Measurements from ENCODE around the gene SPACA1.

GRCh38 chr6:88008831-88009231, 38.8 kb upstream of the SPACA1 start:
- TF ChIP-seq CTCF (IDR thresholded peaks at IDR 0.05; ENCODE audit: low read depth, low read length, missing input control) (no peak), REST (IDR thresholded peaks at IDR 0.05) (no peak), FOXA1 (IDR thresholded peaks at IDR 0.05) (no peak), NR2F2 (IDR thresholded peaks at IDR 0.05) (no peak), GABPA (IDR thresholded peaks at IDR 0.05 in 1 of 2, conservative IDR thresholded peaks at IDR 0.05 in 1 of 2) (no peak), MAX (IDR thresholded peaks at IDR 0.05) (no peak), YY1 (IDR thresholded peaks at IDR 0.05) (no peak), TAF1 (conservative IDR thresholded peaks at IDR 0.05) (no peak), RAD21 (IDR thresholded peaks at IDR 0.05) (no peak), ATF3 (IDR thresholded peaks at IDR 0.05) (no peak), JUND (IDR thresholded peaks at IDR 0.05) (no peak), ZBTB33 (IDR thresholded peaks at IDR 0.05) (no peak)
